SJSA1 (cell line): ENCODE results near the gene SFXN2. TPM values are rescaled to one million over a fixed set of nuclear protein-coding genes. Genes with fewer than 3 reads are reported as not detected.
"Not testable (repeated sequence)": the region's sequence is repeated elsewhere in the genome, so short reads cannot be mapped to it uniquely, and the experiment has no call there.

ENCODE experiments used
- DNase-seq, 2 experiments: peaks; one replicate each; pipeline ENCODE4 v3.0.0-alpha.2; 2015 to 2020; ENCODE audit warnings: low spot score in 2 of 2, low read depth in 1 of 2
- H3K27ac ChIP-seq: fragments of 250-450 bp; sonication (Bioruptor Pico); 2 replicates; pipeline ENCODE4 v1.5.1; 2020; ENCODE audit warnings: mild to moderate bottlenecking, moderate library complexity
- H3K27me3 ChIP-seq: fragments of 250-450 bp; sonication (Bioruptor Pico); replicated peaks from 2 replicates; pipeline ENCODE4 v1.5.1; 2020; ENCODE audit warnings: mild to moderate bottlenecking, moderate library complexity
- H3K36me3 ChIP-seq: fragments of 250-450 bp; sonication (Bioruptor Pico); 2 replicates; pipeline ENCODE4 v1.5.1; 2020; ENCODE audit warnings: mild to moderate bottlenecking
- H3K4me1 ChIP-seq: fragments of 250-450 bp; sonication (Bioruptor Pico); replicated peaks from 2 replicates; pipeline ENCODE4 v1.6.1; 2021; ENCODE audit warnings: mild to moderate bottlenecking
- H3K4me3 ChIP-seq: fragments of 250-450 bp; sonication (Bioruptor Pico); 2 replicates; pipeline ENCODE4 v1.5.1; 2020; ENCODE audit warnings: mild to moderate bottlenecking
- H3K9me3 ChIP-seq: fragments of 250-450 bp; sonication (Bioruptor Pico); replicated peaks from 2 replicates; pipeline ENCODE4 v1.5.1; 2020; ENCODE audit warnings: mild to moderate bottlenecking
- total RNA-seq: library from RNA; depleted of rRNA; stranded (reverse); fragments of >200 nt; shearing (Covaris generic); gene quantifications from 2 replicates; pipeline ENCODE4 v1.2.3, GENCODE V29; 2014

Gene SFXN2
- total RNA-seq, 1 experiment from 2014 or later: 3.1 TPM

GRCh38 chr10:102698894-102699293 is 15.5 kb upstream of the SFXN2 start:
- no peaks in the 10 kb centered on the region for H3K27me3 ChIP-seq
- H3K27ac ChIP-seq: no peak overlapping the region
- DNase-seq: no peak
- no peak overlapping the region for H3K4me3 ChIP-seq
- H3K36me3 ChIP-seq: peaks cover 46% of the 10 kb centered on the region
- peaks cover 7% of the 10 kb centered on the region for H3K4me1 ChIP-seq
- no peaks in the 10 kb centered on the region for H3K9me3 ChIP-seq

GRCh38 chr10:102701272-102701671 is 13.2 kb upstream of the SFXN2 start:
- H3K27me3 ChIP-seq: no peaks in the 10 kb centered on the region
- H3K9me3 ChIP-seq: no peaks in the 10 kb centered on the region
- peaks cover 28% of the 10 kb centered on the region for H3K4me1 ChIP-seq
- H3K4me3 ChIP-seq: no peak overlapping the region
- H3K36me3 ChIP-seq: peaks cover 36% of the 10 kb centered on the region
- no peak for DNase-seq
- no peak overlapping the region for H3K27ac ChIP-seq

- Histone ChIP-seq H3K4me1 (peaks cover 34% of the 10 kb centered on the region), H3K27me3 (no peaks in the 10 kb centered on the region), H3K27ac (no peak overlapping the region), H3K4me3 (no peak overlapping the region), H3K36me3 (peaks cover 31% of the 10 kb centered on the region), H3K9me3 (no peaks in the 10 kb centered on the region)
- DNase-seq: no peak
Measured at GRCh38 chr10:102701796-102702195, 12.6 kb upstream of the SFXN2 start.

- Histone ChIP-seq H3K36me3 (peaks cover 24% of the 10 kb centered on the region), H3K27me3 (no peaks in the 10 kb centered on the region), H3K27ac (no peak overlapping the region), H3K4me3 (no peak overlapping the region), H3K4me1 (peaks cover 43% of the 10 kb centered on the region), H3K9me3 (no peaks in the 10 kb centered on the region)
- no peak for DNase-seq
Measured at GRCh38 chr10:102702742-102703141, 11.7 kb upstream of the SFXN2 start.

GRCh38 chr10:102704915-102705314 is 9.5 kb upstream of the SFXN2 start:
- Histone ChIP-seq H3K9me3 (no peaks in the 10 kb centered on the region), H3K27ac (peak overlapping the region; percentile 79), H3K36me3 (peaks cover 4% of the 10 kb centered on the region; the same call in 1 of the 2 replicates), H3K4me3 (no peak overlapping the region), H3K4me1 (peaks cover 55% of the 10 kb centered on the region), H3K27me3 (no peaks in the 10 kb centered on the region)
- DNase-seq: peak; percentile 60 to 73

- no peaks in the 10 kb centered on the region for H3K27me3 ChIP-seq
- H3K4me3 ChIP-seq: no peak overlapping the region
- H3K9me3 ChIP-seq: no peaks in the 10 kb centered on the region
- peak overlapping the region; percentile 79 for H3K27ac ChIP-seq
- DNase-seq: no peak
- peaks cover 60% of the 10 kb centered on the region for H3K4me1 ChIP-seq
- peaks cover 3% of the 10 kb centered on the region; the same call in 1 of the 2 replicates for H3K36me3 ChIP-seq
Measured at GRCh38 chr10:102705531-102705930, 8.9 kb upstream of the SFXN2 start.

- peak overlapping the region; percentile 81 for H3K27ac ChIP-seq
- no peak overlapping the region for H3K4me3 ChIP-seq
- no peaks in the 10 kb centered on the region for H3K27me3 ChIP-seq
- peak; percentile 74 to 89 for DNase-seq
- no peaks in the 10 kb centered on the region for H3K9me3 ChIP-seq
- H3K4me1 ChIP-seq: peaks cover 76% of the 10 kb centered on the region
- H3K36me3 ChIP-seq: peaks cover 4% of the 10 kb centered on the region; the same call in 1 of the 2 replicates
Measured at GRCh38 chr10:102710609-102711008, 3.8 kb upstream of the SFXN2 start.

- H3K9me3 ChIP-seq: no peaks in the 10 kb centered on the region
- H3K4me3 ChIP-seq: no peak overlapping the region
- H3K27me3 ChIP-seq: no peaks in the 10 kb centered on the region
- no peak for DNase-seq
- peak overlapping the region; percentile 81 for H3K27ac ChIP-seq
- peaks cover 61% of the 10 kb centered on the region for H3K4me1 ChIP-seq
- peaks cover 4% of the 10 kb centered on the region; the same call in 1 of the 2 replicates for H3K36me3 ChIP-seq
Measured at GRCh38 chr10:102712089-102712488, 2.3 kb upstream of the SFXN2 start.

- Histone ChIP-seq H3K4me1 (peaks cover 52% of the 10 kb centered on the region), H3K9me3 (no peaks in the 10 kb centered on the region), H3K27ac (peak overlapping the region; percentile 87), H3K27me3 (no peaks in the 10 kb centered on the region), H3K36me3 (peaks cover 4% of the 10 kb centered on the region; the same call in 1 of the 2 replicates), H3K4me3 (peak overlapping the region; percentile 80)
- DNase-seq: peak in 1 of 2 experiments; percentile 22
Measured at GRCh38 chr10:102712843-102713538, 1.4 kb upstream of the SFXN2 start.

- Histone ChIP-seq H3K36me3 (peaks cover 4% of the 10 kb centered on the region; the same call in 1 of the 2 replicates), H3K27me3 (no peaks in the 10 kb centered on the region), H3K4me1 (peaks cover 47% of the 10 kb centered on the region), H3K27ac (peak overlapping the region; percentile 87), H3K4me3 (peak overlapping the region; percentile 80), H3K9me3 (no peaks in the 10 kb centered on the region)
- DNase-seq: no peak
Measured at GRCh38 chr10:102713539-102713813, 960 bp upstream of the SFXN2 start.

- peak; percentile 97 to 99 for DNase-seq
- no peaks in the 10 kb centered on the region for H3K9me3 ChIP-seq
- H3K27ac ChIP-seq: peak within 1 kb of the TSS; percentile 87
- H3K36me3 ChIP-seq: peaks cover 4% of the 10 kb centered on the region; the same call in 1 of the 2 replicates
- H3K27me3 ChIP-seq: no peaks in the 10 kb centered on the region
- H3K4me3 ChIP-seq: peak within 1 kb of the TSS; percentile 80
- peaks cover 47% of the 10 kb centered on the region for H3K4me1 ChIP-seq
Measured at GRCh38 chr10:102713814-102714620, 419 bp upstream of the SFXN2 start, which contains the start of gene ARL3. ARL3 (minus strand) TSS chr10:102714397; CDS start chr10:102714275, 122 bp downstream.

- DNase-seq: no peak
- Histone ChIP-seq H3K4me1 (peaks cover 35% of the 10 kb centered on the region), H3K27me3 (no peaks in the 10 kb centered on the region), H3K4me3 (no peak overlapping the region), H3K36me3 (peaks cover 4% of the 10 kb centered on the region; the same call in 1 of the 2 replicates), H3K27ac (no peak overlapping the region), H3K9me3 (no peaks in the 10 kb centered on the region)
Measured at GRCh38 chr10:102715880-102716279, 1.4 kb downstream of the SFXN2 start.

- H3K36me3 ChIP-seq, H3K9me3 ChIP-seq, DNase-seq, H3K27me3 ChIP-seq, H3K4me3 ChIP-seq, H3K27ac ChIP-seq: not testable (repeated sequence)
- peaks cover 29% of the 10 kb centered on the region for H3K4me1 ChIP-seq
Measured at GRCh38 chr10:102716900-102717565, 2.6 kb downstream of the SFXN2 start.
